ENCODE results near the gene BAIAP2L1.

- no peak for TF ChIP-seq CTCF (IDR thresholded peaks at IDR 0.05)
- no peak for TF ChIP-seq POLR2A (IDR thresholded peaks at IDR 0.05)
Measured at GRCh38 chr7:98312201-98312600, 88.7 kb downstream of the BAIAP2L1 start.
